BLaER1 (cell line): ENCODE data around the gene SSH2.
"Not testable (repeated sequence)": the region's sequence is repeated elsewhere in the genome, so short reads cannot be mapped to it uniquely, and the experiment has no call there.

Experiments
- H3K27ac ChIP-seq: shearing (Covaris generic); formaldehyde crosslinking; 2 replicates; pipeline ENCODE4 v1.8.1; 2022
- H3K27me3 ChIP-seq: shearing (Covaris generic); formaldehyde crosslinking; 2 replicates; pipeline ENCODE4 v1.8.1; 2022
- H3K36me3 ChIP-seq: shearing (Covaris generic); formaldehyde crosslinking; 2 replicates; pipeline ENCODE4 v1.8.1; 2022
- H3K4me1 ChIP-seq: shearing (Covaris generic); formaldehyde crosslinking; 2 replicates; pipeline ENCODE4 v1.8.1; 2022
- H3K4me2 ChIP-seq: shearing (Covaris generic); formaldehyde crosslinking; 2 replicates; pipeline ENCODE4 v1.8.1; 2022
- H3K4me3 ChIP-seq: shearing (Covaris generic); formaldehyde crosslinking; 2 replicates; pipeline ENCODE4 v1.8.1; 2022
- H3K9ac ChIP-seq: shearing (Covaris generic); formaldehyde crosslinking; 2 replicates; pipeline ENCODE4 v1.8.1; 2022
- H3K9me3 ChIP-seq: shearing (Covaris generic); formaldehyde crosslinking; 2 replicates; pipeline ENCODE4 v1.8.1; 2022
- H4K20me1 ChIP-seq: shearing (Covaris generic); formaldehyde crosslinking; 2 replicates; pipeline ENCODE4 v1.8.1; 2022
- Cebpa-rat ChIP-seq: shearing (Covaris generic); IDR thresholded peaks from 2 replicates; pipeline ENCODE4 v1.8.1; 2022

The SSH2 gene

GRCh38 chr17:29862127-29862526 is 67.9 kb downstream of the SSH2 start:
- Histone ChIP-seq H3K27me3 (no peaks in the 10 kb centered on the region), H3K9ac (no peak overlapping the region), H4K20me1 (peaks cover 29% of the 10 kb centered on the region), H3K9me3 (peaks cover 47% of the 10 kb centered on the region), H3K4me1 (peaks cover 9% of the 10 kb centered on the region), H3K36me3 (peaks cover 55% of the 10 kb centered on the region), H3K27ac (no peak overlapping the region), H3K4me3 (no peak overlapping the region), H3K4me2 (no peak overlapping the region)
- no peak for TF ChIP-seq Cebpa-rat

DNA sequence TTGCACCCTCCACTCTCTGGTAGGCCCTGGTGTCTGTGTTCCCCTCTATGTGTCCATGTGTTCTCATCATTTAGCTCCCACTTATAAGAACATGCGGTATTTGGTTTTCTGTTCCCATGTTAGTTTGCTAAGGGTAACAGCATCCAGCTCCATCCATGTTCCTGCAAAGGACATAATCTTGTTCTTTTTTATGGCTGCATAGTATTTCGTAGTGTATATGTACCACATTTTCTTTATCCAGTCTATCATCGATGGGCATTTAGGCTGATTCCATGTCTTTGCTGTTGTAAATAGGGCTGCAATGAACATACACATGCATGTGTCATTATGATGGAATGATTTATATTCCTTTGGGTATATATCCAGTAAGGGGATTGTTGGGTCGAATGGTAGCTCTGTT is 70.6 kb downstream of the SSH2 start:
- not testable (repeated sequence) for H3K4me3 ChIP-seq, H3K9ac ChIP-seq, H3K4me1 ChIP-seq, H3K27me3 ChIP-seq, H3K4me2 ChIP-seq, H3K27ac ChIP-seq
- Histone ChIP-seq H3K36me3 (peaks cover 68% of the 10 kb centered on the region), H3K9me3 (peaks cover 56% of the 10 kb centered on the region), H4K20me1 (peaks cover 23% of the 10 kb centered on the region; the same call in 1 of the 2 replicates)

- Histone ChIP-seq H3K4me3 (no peak overlapping the region), H3K4me1 (no peaks in the 10 kb centered on the region), H3K4me2 (no peak overlapping the region), H3K27me3 (no peaks in the 10 kb centered on the region), H3K36me3 (peaks cover 66% of the 10 kb centered on the region), H4K20me1 (peaks cover 32% of the 10 kb centered on the region; the same call in 1 of the 2 replicates), H3K27ac (no peak overlapping the region), H3K9me3 (peaks cover 56% of the 10 kb centered on the region), H3K9ac (no peak overlapping the region)
- TF ChIP-seq Cebpa-rat = no peak
Observed at GRCh38 chr17:29857823-29858222, 72.2 kb downstream of the SSH2 start.

DNA sequence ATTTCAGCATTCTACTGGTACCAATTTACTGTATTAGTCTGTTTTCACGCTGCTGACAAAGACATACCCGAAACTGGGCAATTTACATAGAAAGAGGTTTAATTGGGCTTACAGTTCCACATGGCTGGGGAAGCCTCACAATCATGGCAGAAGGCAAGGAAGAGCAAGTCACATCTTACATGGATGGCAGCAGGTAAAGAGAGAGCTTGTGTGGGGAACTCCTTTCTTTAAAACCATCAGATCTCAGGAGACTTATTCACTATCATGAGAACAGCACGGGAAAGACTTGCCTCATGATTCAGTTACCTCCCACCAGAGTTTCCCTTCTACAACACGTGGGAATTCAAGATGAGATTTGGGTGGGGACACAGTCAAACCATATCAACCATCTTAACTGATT is 72.9 kb downstream of the SSH2 start:
- H3K27me3 ChIP-seq = not testable (repeated sequence)
- H4K20me1 ChIP-seq = peaks cover 33% of the 10 kb centered on the region; the same call in 1 of the 2 replicates

DNA sequence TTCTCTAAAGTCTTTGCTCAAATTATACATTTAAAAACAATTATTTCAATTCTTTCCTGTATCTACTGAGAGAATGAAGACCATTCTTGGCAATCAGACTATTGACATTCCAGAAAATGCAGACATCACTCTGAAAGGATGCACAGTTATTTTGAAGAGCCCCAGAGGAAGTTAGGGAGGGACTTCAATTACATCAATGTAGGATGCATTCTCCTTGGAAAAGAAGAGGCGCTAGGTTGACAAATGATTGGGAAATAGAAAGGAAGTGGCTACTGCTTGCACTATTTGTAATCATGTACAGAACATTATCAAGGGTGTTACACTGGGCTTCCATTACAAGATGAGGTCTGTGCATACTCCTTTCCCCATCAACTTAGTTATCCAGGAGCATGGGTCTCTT is 74.3 kb downstream of the SSH2 start:
- H3K36me3 ChIP-seq = peaks cover 49% of the 10 kb centered on the region
- TF ChIP-seq Cebpa-rat = no peak
- no peaks in the 10 kb centered on the region for H3K27me3 ChIP-seq
- no peak overlapping the region for H3K4me3 ChIP-seq
- no peaks in the 10 kb centered on the region; the same call in 1 of the 2 replicates for H3K4me1 ChIP-seq
- peaks cover 41% of the 10 kb centered on the region; the same call in 1 of the 2 replicates for H4K20me1 ChIP-seq
- H3K4me2 ChIP-seq = no peak overlapping the region
- no peak overlapping the region for H3K9ac ChIP-seq
- peaks cover 45% of the 10 kb centered on the region for H3K9me3 ChIP-seq
- H3K27ac ChIP-seq = no peak overlapping the region

More for the DNA sequence above, 72.9 kb downstream of the SSH2 start:
- not testable (repeated sequence) for H3K27ac ChIP-seq, H3K4me3 ChIP-seq, H3K4me2 ChIP-seq, H3K9ac ChIP-seq, H3K4me1 ChIP-seq
- H3K9me3 ChIP-seq = peaks cover 56% of the 10 kb centered on the region
- peaks cover 62% of the 10 kb centered on the region for H3K36me3 ChIP-seq

GRCh38 chr17:29848737-29849136 is 81.3 kb downstream of the SSH2 start:
- Histone ChIP-seq H3K36me3 (peaks cover 54% of the 10 kb centered on the region), H3K4me2 (no peak overlapping the region), H3K9ac (no peak overlapping the region), H3K9me3 (no peaks in the 10 kb centered on the region), H3K27ac (no peak overlapping the region), H3K4me3 (no peak overlapping the region), H3K4me1 (no peaks in the 10 kb centered on the region; the same call in none of the 2 replicates), H3K27me3 (no peaks in the 10 kb centered on the region), H4K20me1 (peaks cover 24% of the 10 kb centered on the region; the same call in 1 of the 2 replicates)
- no peak for TF ChIP-seq Cebpa-rat

- Histone ChIP-seq H3K36me3 (peaks cover 46% of the 10 kb centered on the region), H3K4me2 (no peak overlapping the region), H4K20me1 (peaks cover 14% of the 10 kb centered on the region; the same call in 1 of the 2 replicates), H3K27me3 (no peaks in the 10 kb centered on the region), H3K4me1 (no peaks in the 10 kb centered on the region; the same call in none of the 2 replicates), H3K9me3 (no peaks in the 10 kb centered on the region), H3K4me3 (no peak overlapping the region), H3K9ac (no peak overlapping the region), H3K27ac (no peak overlapping the region)
- TF ChIP-seq Cebpa-rat = no peak
Observed at GRCh38 chr17:29847527-29848400, 82.3 kb downstream of the SSH2 start.

DNA sequence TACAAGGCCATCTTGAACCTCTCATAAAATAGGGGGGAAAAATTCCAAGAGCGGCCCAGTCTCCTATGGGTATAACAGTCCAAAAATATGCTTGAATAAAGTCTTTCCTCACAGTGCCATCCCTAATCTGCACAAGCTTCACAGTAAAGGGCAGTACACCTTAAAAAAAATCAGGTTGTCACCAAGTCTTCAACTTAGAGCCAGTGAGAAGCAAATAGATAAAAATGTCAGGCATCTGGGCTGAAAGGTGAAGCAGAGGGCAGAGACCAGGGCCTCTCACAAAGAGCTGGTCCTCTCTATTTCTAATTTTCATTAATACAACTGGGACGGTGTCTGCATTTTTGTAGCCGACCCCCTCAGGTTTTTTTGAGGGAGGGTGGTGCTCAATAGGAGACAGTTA is 82.9 kb downstream of the SSH2 start:
- Histone ChIP-seq H3K9me3 (no peaks in the 10 kb centered on the region), H3K27ac (no peak overlapping the region), H4K20me1 (peaks cover 14% of the 10 kb centered on the region; the same call in 1 of the 2 replicates), H3K36me3 (peaks cover 46% of the 10 kb centered on the region), H3K4me1 (no peaks in the 10 kb centered on the region; the same call in none of the 2 replicates), H3K4me2 (no peak overlapping the region), H3K4me3 (no peak overlapping the region), H3K27me3 (no peaks in the 10 kb centered on the region), H3K9ac (no peak overlapping the region)
- TF ChIP-seq Cebpa-rat = no peak

DNA sequence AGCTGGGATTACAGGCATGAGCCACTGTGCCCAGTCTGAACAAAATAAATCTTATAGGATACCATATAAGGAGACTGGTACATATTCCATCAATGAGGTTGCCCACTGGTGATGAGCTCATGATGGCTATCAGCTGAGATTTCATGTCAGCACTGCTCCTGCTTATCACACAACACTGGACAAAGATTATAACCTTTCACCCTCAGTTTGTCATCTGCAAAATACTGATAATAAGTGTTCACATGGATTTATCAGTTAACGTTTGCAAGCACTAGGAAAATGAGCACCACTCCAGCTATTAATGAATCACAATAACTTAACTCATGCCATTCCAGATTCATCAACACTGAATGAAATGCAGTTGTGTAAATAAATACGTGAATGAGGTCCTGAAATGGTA is 83.7 kb downstream of the SSH2 start:
- no peaks in the 10 kb centered on the region for H3K27me3 ChIP-seq
- no peak overlapping the region for H3K4me2 ChIP-seq
- H3K27ac ChIP-seq = no peak overlapping the region
- peaks cover 46% of the 10 kb centered on the region for H3K36me3 ChIP-seq
- H3K4me3 ChIP-seq = no peak overlapping the region
- TF ChIP-seq Cebpa-rat = no peak
- H4K20me1 ChIP-seq = peaks cover 8% of the 10 kb centered on the region; the same call in 1 of the 2 replicates
- H3K9me3 ChIP-seq = no peaks in the 10 kb centered on the region
- H3K4me1 ChIP-seq = no peaks in the 10 kb centered on the region; the same call in none of the 2 replicates
- H3K9ac ChIP-seq = no peak overlapping the region

GRCh38 chr17:29844339-29845048 is 85.5 kb downstream of the SSH2 start:
- H3K36me3 ChIP-seq = peaks cover 55% of the 10 kb centered on the region
- H3K4me2 ChIP-seq = no peak overlapping the region

More at GRCh38 chr17:29844339-29845048, 85.5 kb downstream of the SSH2 start:
- Histone ChIP-seq H4K20me1 (peaks cover 6% of the 10 kb centered on the region; the same call in 1 of the 2 replicates), H3K27ac (no peak overlapping the region), H3K9me3 (no peaks in the 10 kb centered on the region), H3K27me3 (no peaks in the 10 kb centered on the region), H3K9ac (no peak overlapping the region), H3K4me3 (no peak overlapping the region), H3K4me1 (no peaks in the 10 kb centered on the region; the same call in 1 of the 2 replicates)
- no peak for TF ChIP-seq Cebpa-rat
